Measurements from ENCODE around the gene ADD1.

DNA sequence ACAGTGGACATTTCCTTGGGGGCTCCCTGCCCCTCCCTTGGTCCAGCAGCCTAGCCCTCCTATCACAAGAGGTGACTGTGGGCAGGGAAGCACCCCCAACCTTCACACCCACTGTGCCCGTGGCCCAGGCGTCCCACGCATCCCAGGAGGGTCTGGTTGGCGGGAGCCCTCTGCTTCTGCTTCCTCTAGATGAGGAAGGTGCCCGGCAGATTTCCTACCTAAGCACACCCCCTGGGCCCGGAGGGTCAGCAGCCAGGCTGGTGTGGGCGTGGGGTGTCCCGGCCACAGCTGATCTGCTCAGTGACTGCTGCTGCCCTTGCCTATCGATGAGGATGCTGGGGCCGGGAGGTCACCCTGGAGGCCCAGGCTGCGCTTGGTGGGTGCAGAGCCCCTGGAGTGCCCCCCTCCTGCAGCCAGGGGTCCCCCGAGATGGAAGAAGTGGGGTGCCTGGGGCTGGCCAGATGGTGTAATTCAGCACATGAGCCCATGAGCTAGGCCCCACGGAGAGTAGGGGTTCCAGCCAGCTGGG is 38.6 kb upstream of the ADD1 start:
- TF ChIP-seq, protein P1, sequence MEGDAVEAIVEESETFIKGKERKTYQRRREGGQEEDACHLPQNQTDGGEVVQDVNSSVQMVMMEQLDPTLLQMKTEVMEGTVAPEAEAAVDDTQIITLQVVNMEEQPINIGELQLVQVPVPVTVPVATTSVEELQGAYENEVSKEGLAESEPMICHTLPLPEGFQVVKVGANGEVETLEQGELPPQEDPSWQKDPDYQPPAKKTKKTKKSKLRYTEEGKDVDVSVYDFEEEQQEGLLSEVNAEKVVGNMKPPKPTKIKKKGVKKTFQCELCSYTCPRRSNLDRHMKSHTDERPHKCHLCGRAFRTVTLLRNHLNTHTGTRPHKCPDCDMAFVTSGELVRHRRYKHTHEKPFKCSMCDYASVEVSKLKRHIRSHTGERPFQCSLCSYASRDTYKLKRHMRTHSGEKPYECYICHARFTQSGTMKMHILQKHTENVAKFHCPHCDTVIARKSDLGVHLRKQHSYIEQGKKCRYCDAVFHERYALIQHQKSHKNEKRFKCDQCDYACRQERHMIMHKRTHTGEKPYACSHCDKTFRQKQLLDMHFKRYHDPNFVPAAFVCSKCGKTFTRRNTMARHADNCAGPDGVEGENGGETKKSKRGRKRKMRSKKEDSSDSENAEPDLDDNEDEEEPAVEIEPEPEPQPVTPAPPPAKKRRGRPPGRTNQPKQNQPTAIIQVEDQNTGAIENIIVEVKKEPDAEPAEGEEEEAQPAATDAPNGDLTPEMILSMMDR (IDR thresholded peaks at IDR 0.05; ENCODE audit: low read depth, low read length, poor library complexity, severe bottlenecking) = no peak
- no peak for TF ChIP-seq EZH2phosphoT487 (IDR thresholded peaks at IDR 0.05; ENCODE audit: borderline replicate concordance, low read length)

Measured in DOHH2 (cell line).